ENCODE results near the gene RNU6-1. TPM values are rescaled to one million over a fixed set of nuclear protein-coding genes. Genes with fewer than 3 reads are reported as not detected.

RNU6-1 gene
- total RNA-seq, 1 donor from 2014 or later, result not detected

DNA sequence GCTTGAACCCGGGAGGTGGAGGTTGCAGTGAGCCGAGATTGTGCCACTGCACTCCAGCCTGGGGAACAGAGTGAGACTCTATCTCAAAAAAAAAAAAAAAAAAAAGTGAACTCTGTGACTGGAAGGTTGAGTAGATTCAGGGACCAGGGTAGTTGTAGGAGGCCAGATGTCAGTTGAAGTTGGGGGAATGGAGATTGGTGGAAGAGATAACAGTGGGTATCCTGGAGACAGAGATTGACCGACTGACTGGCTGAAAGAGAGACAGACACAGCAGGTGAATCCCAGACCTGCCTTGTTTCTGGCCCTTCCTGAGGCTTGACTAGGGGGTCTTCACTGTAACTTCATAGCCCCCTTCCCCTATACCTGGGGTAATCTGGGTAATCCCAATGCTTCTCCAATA, 22.1 kb upstream of the RNU6-1 start:
- intact Hi-C loops (cut with DNase I), result loop anchor here (2.0 to 10.0 kb wide), 2 partner anchors 193 to 349 kb away; partner anchors contain the start of gene PIAS1

DNA sequence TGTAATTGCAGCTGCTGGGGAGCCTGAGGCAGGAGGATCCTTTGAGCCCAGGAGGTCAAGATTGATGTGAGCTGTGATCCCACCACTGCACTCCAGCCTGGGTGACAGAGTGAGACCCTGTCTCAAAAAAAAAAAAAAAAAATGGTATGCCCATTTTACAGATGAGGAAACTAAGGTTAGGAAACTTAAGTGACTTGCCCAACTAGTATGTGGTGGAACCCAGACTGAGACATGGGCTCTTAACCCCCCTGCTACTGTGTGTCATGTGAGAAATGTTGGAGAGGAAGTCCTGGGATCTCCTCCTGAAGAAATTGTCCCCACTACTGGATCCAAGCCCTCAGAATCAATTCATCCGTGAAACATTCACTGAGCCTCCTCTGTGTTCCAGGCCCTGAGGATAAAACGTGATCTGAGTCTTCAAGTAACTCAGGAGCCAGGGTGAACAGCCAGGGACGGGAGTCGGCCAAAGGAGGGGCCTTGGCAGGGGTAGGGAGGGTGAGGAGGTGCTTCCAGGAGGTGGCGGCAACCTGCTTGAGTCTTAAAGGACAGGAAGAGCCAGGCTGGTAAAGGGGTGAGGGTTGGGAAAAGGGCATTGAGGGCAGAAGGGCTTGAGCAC, 19.6 kb upstream of the RNU6-1 start:
- intact Hi-C loops (cut with DNase I), result no loop called here
- DNase-seq (ENCODE audit: low spot score), result no peak

More for the DNA sequence above, 22.1 kb upstream of the RNU6-1 start:
- no peak for DNase-seq (ENCODE audit: low spot score)

DNA sequence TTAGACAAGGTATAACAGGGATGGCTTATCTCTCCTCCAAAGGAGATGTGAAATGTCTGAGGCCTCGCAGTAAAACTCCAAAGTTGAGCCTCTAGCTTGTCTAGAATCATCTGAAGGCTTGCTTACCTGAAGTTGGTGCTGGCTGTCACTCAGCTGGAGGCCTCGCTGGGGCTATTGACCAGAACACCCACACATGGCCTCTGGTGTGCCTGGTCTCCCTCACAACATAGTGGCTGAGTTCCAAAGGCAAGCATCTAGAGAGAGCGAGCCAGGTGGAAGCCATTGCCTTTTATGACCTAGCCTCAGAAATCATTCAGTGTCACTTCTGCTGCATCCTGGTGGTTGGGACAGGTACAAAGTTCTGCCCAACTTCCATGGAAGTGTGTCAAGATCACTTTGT, 17.4 kb upstream of the RNU6-1 start:
- intact Hi-C loops (cut with DNase I), result no loop called here

GRCh38 chr15:67855842-67856241, 16.0 kb upstream of the RNU6-1 start:
- no peak for DNase-seq (ENCODE audit: low spot score)
- intact Hi-C loops (cut with DNase I), result no loop called here

More for the DNA sequence above, 17.4 kb upstream of the RNU6-1 start:
- DNase-seq (ENCODE audit: low spot score), result no peak

DNA sequence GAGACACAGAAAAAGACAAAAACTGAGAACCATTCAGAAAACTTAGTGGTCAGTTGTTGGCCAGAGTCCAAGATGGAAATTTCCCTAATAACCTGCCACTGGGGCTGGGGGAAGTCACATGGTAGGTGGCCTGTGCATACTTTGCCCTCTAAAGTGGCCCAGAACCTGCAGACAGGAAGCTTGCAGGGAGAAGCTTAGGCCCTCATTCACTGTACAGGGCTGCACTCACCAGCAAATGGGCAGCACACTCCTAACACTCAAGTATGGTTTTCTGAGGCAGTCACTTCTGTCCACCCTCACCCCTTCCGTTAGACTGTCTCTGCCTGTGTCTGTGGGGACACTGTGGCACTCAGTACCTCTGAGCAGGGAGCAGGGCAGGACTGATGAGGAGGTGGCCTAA, 14.5 kb upstream of the RNU6-1 start:
- DNase-seq (ENCODE audit: low spot score), result no peak
- intact Hi-C loops (cut with DNase I), result no loop called here

- DNase-seq (ENCODE audit: low spot score), result no peak
- intact Hi-C loops (cut with DNase I), result no loop called here
Observed at GRCh38 chr15:67853454-67853853, 13.6 kb upstream of the RNU6-1 start.

- no peak for DNase-seq (ENCODE audit: low spot score)
- intact Hi-C loops (cut with DNase I), result no loop called here
Observed at GRCh38 chr15:67852418-67852817, 12.6 kb upstream of the RNU6-1 start.

GRCh38 chr15:67850994-67851571, 11.2 kb upstream of the RNU6-1 start:
- intact Hi-C loops (cut with DNase I), result no loop called here
- DNase-seq (ENCODE audit: low spot score), result no peak

DNA sequence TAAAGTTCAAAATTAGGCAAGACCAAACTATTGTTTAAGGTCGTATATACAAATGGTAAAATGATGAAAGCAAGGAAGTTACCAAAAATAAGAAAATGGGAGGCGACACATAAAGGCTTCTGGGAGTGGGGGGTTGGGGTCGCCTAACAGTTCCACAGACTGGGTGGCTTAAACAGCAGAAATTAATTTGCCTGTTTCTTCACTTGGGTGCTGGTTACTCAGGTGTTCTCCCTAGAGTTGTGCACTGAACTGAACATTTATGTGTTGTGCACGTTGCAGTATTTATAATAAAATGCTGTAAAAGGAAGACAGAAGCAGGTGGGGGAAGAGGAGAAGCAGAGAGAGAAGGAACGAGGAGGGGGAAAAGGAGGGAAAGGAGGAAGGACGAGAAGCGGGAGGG, 10.5 kb upstream of the RNU6-1 start:
- DNase-seq (ENCODE audit: low spot score), result no peak
- intact Hi-C loops (cut with DNase I), result no loop called here

DNA sequence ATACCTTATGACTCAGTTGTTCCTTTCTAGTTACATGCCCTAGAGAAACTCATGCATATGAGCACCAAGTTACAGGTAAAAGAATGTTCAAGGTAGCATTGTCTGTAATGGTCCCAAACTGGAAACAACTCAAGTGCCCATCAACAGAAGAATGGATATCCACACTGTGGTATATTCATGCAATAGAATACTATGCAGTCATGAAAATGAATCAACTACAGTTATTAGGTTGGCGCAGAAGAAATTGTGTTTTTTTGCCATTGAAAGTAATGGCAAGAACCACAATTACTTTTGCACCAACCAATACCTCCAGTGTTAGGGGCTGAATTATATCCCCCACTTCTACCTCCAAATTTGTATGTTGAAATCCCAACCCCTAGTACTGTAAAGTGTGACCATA, 9.7 kb upstream of the RNU6-1 start:
- intact Hi-C loops (cut with DNase I), result no loop called here

GRCh38 chr15:67845974-67846373, 6.1 kb upstream of the RNU6-1 start:
- DNase-seq (ENCODE audit: low spot score), result no peak
- intact Hi-C loops (cut with DNase I), result no loop called here

More for the DNA sequence above, 9.7 kb upstream of the RNU6-1 start:
- no peak for DNase-seq (ENCODE audit: low spot score)

GRCh38 chr15:67843571-67844387, 3.9 kb upstream of the RNU6-1 start:
- intact Hi-C loops (cut with DNase I), result no loop called here
- no peak for DNase-seq (ENCODE audit: low spot score)

- DNase-seq (ENCODE audit: low spot score), result no peak
- intact Hi-C loops (cut with DNase I), result no loop called here
Observed at GRCh38 chr15:67843092-67843501, 3.3 kb upstream of the RNU6-1 start.

DNA sequence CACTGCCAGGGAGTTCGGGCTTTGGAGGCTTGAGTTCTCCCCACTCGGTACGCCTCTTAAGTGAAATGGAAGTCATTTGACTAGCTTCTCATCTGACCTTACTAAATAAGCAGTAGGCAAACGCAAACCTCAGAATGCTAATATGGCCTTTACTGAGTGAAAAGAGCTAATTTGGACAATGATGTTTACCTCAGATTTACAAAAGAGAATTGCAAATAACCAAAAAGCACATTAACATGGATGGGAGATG, 1.6 kb upstream of the RNU6-1 start:
- DNase-seq (ENCODE audit: low spot score), result no peak
- intact Hi-C loops (cut with DNase I), result no loop called here

DNA sequence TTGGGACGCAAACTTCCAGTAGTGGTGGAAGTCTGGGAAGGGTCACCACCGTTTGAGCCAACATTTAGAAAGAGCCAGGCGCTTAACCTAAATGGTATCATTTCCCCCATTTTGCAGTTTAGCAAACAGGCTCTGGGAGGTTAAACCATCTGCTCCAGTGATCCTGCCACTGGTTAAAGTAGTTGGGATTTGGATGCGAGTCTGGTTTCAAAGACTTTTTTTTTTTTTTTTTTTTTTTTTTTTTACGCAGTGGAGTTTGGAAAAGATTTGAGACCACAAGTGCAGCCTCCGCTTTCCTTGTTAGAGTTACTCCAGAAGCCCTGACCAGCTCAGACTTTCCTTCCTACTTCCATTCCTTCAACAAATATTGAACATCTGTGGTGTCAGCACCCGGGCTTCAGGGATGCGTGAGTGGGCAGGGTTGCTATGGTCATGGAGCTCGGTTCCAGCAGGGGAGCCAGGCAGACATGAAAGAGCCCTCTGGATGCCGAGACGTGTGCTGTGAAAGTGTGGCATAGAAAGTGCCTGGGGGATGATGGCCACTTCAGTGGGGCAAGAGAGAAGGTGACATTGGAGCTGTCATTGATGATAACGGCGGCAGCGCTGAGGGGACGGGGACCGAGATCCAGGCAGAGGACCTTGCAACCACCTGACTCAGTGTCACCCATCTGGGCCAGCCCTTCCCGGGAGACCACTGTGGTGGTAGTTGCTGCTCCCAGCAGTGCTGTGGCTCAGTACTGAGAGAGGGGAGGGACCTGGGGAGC, 1.1 kb upstream of the RNU6-1 start:
- DNase-seq (ENCODE audit: low spot score), result no peak
- intact Hi-C loops (cut with DNase I), result no loop called here

GRCh38 chr15:67839499-67839928, 331 bp downstream of the RNU6-1 start:
- DNase-seq (ENCODE audit: low spot score), result no peak
- intact Hi-C loops (cut with DNase I), result loop anchor here (2.0 to 10.0 kb wide), 4 partner anchors 299 to 895 kb away; partner anchors contain the start of gene C15orf61

DNA sequence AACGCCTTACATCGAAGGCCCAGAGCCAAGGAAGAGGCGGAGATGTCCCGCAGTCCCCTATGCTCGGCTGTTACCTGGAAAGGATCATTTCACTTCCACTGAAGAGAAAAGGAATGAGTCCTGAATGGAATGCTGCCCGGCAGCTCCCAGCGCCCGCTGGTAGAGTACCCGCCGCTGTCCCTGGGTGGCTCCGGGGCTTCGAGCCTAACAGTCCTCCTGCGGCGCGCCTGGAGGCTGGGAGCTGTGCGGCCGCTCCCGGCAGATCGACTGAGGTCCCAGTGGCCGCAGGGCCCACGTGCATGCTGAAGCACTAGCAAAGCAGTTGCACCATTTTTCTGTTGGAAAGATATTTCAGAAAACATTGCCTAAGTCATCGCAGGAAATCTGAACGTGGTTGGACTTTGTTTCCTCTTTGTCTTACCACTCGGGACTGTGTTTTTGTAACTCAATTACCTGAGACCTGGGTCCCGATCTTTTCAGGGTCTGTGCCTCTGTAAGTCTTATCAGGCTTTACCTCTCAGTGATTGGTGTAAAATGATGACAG, 984 bp downstream of the RNU6-1 start:
- DNase-seq (ENCODE audit: low spot score), result no peak
- intact Hi-C loops (cut with DNase I), result loop anchor here (2.0 to 10.0 kb wide), 4 partner anchors 298 to 894 kb away; partner anchors contain the start of gene C15orf61

DNA sequence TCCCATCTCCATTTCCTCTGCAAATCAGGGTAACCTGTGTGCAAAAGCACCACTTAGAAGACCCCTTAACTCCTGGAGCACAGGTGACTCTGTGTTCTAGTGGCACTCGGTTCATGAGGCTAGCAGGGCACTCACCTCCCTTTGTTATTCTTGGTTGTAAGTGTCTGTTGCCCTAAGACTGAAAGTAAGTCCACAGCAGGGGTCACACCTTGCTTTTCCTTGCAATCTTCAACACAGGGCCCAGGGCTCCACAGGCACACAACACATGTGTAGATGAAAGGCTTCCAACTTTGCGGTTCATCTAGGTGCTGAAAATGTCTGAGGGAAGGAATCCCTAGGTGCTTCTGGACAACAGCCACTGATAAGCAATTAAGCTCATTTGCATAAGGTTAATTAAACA, 2.9 kb downstream of the RNU6-1 start:
- intact Hi-C loops (cut with DNase I), result loop anchor here (2.0 to 10.0 kb wide), 4 partner anchors 315 to 892 kb away; partner anchors contain the start of gene C15orf61
- peak; percentile 29 for DNase-seq (ENCODE audit: low spot score)

GRCh38 chr15:67836477-67836876, 3.4 kb downstream of the RNU6-1 start:
- DNase-seq (ENCODE audit: low spot score), result peak; percentile 71
- intact Hi-C loops (cut with DNase I), result loop anchor here (2.0 to 10.0 kb wide), 4 partner anchors 314 to 892 kb away; partner anchors contain the start of gene C15orf61

GRCh38 chr15:67836134-67836455, 3.8 kb downstream of the RNU6-1 start:
- intact Hi-C loops (cut with DNase I), result loop anchor here (2.0 to 10.0 kb wide), 4 partner anchors 314 to 891 kb away; partner anchors contain the start of gene C15orf61
- DNase-seq (ENCODE audit: low spot score), result peak; percentile 70
